GM21423 (cell line): ENCODE data around the gene RNF43.

ENCODE experiments used
- ATAC-seq: cut with Tn5 transposase; IDR thresholded peaks from one replicate; pipeline ENCODE4 v1.9.1; 2021; ENCODE audit warnings: mild to moderate bottlenecking, moderate library complexity; ENCODE audit not compliant: unreplicated experiment

The RNF43 gene

DNA sequence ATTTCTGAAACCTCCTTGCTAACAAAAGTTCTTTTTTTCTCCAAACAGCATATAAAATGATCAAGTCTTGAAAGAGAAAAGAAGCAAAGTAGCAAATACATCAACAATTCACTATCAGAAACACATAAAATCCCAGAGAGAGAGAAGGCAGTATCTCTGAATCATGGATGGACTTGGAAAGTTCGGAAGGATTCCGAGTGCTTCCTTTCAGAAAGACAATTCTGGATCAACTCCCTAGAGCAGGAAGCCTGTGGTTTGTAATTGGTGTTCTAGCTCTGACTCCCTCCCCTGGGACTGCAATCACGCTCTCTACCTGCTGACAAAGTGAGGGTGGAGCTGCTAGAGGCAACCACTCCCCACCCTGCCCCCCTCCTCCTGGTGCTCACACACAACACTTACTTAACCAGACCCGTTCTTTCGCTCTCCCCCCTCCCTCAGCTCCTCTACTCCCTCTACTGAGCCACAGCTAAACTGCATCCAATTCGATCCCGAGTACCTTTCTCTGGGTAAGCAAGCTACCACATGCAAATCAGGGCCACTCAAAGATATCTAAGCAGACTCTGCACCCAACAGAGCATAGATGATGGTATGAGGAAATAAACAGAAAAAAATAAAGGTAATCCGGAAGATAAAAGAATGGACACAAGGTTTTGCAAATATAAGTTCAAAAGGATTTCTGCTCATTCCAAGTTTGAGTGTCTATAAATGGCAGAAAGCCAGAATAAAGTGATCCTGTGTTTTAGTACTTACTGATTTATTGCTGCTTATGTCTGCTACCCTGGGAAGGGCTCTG lies at the start of gene RNF43:
TSS of gene RNF43 (minus strand) at position 235 of the 793 bp plus-strand sequence. CDS start 1,957 bp downstream, outside the sequence.
- ATAC-seq: peak; percentile 97

DNA sequence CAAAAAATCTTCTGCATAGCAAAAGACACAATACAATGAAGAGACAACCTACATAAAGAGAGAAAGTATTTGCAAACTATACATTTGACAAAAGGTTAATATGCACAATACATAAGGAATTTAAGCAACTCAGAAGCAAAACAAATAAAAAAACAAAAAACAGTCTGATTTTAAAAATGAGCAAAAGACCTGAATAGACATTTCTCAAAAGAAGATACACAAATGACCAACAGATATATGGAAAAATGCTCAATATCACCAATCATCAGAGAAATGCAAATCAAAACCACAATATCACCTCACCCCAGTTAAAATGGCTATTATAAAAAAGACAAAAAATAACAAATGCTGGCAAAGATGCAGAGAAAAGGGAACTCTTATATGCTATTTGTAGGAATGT lies 38.2 kb upstream of the RNF43 start:
- no peak for ATAC-seq

DNA sequence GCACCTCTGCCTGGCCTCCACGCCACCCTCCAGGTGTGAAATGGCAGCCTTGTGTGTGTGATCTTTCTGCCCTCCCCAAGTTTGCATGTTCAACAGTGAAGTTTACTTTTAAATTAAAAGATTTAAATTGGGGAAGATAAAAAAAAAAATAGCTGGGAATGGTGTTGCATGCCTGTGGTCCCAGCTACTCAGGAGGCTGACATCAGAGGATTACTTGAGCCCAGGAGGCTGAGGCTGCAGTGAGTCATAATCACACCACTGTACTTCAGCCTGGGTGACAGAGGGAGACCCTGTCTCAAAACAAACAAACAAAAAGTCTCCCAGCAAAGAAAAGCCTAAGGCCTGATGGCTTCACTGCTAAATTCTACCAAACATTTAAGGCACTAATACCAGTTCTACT lies 35.4 kb upstream of the RNF43 start:
- no peak for ATAC-seq

DNA sequence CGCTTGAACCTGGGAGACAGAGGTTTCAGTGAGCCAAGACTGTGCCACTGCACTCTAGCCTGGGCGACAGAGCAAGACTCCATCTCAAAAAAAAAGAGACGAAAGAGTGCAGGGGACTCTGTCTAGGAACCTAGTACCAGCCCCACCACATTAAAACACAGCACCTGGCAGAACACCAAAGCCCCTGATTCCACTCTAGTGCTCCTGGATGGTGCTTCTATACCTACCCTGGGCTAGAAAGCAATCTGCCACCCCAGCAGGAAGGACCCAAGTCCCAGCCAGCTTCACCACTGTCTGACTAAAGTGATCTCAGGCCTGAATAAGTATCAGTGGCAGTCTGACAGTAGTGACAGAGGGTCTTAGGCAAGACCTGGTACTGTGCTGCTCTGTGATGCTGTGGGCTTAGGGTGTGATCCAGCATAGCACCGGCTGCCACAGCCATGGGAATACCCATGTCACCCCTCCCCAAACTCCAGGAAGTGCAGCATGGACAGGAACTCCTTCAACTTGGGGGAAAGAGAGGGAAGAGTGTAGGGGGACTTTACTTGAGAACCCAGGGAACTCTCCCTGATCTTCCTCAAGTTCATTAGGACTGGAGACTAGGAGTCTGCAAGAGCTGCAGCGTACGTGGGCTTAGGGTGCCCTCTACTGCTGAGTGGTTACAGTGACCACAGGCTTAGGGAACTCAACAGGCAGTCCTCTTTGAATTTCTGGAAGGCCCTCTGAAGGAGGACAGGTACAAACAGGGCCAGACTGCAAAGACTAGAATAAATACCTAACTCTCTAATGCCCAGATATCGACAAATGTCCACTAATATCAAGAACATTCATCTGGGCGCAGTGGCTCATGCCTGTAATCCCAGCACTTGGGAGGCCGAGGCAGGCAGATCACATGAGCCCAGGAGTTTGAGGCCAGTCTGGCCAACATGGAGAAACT lies 30.0 kb upstream of the RNF43 start:
- no peak for ATAC-seq

DNA sequence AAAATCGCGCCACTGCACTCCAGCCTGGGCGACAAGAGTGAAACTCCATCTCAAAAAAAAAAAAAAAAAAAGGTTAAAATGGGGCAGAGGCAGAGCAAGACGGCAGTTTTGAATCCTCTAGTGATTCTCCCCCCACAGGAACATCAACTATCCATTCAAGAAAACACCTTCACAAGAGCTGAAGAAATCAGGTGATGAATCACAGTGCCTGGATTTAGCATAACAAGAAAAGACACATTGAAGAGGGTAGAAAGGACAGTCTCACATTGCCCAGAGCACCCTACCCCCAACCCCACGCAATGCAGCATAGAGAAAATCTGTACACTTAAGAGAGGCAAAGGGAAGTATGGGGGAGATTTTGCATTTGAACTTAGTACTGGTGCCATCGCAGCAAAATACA lies 28.8 kb upstream of the RNF43 start:
- no peak for ATAC-seq

DNA sequence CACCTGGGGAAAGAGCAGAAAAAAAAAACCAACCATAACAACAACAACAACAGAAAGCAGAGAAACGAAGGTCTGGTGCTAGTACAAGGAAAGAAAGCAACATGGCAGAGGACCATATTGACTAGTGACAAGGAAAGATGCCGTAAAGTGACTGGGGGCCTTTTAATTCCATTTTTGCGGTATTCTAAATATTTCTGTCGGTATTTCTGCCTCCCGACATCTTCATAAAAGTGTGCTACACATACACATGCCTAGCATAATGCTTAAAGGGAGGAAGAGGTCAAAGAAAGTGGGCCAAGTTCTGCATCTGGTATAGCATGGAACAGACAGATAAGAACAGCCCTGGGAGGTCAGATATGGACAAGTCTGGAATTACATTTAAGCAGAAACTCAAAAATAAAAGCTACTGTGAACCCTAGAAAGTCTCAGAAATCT lies 19.5 kb upstream of the RNF43 start:
- ATAC-seq: no peak

DNA sequence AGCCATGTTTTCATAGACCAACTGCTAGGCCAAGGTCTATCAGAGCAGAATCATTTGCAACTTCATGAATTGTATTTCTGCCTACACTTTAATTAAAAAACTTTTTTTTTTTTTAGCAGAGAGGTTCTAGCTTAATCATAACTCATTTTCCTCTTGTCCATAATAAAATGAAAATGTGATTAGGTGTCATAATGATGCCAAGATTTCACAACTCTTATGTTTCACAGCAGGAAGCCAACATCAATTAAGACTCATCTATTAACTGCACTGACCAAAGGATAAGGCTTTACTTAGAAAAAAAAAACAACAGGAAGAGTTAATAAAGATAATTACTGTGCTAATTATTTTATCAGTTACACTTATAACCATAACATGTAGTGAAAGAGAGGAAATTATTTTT lies 18.9 kb upstream of the RNF43 start:
- ATAC-seq: no peak

DNA sequence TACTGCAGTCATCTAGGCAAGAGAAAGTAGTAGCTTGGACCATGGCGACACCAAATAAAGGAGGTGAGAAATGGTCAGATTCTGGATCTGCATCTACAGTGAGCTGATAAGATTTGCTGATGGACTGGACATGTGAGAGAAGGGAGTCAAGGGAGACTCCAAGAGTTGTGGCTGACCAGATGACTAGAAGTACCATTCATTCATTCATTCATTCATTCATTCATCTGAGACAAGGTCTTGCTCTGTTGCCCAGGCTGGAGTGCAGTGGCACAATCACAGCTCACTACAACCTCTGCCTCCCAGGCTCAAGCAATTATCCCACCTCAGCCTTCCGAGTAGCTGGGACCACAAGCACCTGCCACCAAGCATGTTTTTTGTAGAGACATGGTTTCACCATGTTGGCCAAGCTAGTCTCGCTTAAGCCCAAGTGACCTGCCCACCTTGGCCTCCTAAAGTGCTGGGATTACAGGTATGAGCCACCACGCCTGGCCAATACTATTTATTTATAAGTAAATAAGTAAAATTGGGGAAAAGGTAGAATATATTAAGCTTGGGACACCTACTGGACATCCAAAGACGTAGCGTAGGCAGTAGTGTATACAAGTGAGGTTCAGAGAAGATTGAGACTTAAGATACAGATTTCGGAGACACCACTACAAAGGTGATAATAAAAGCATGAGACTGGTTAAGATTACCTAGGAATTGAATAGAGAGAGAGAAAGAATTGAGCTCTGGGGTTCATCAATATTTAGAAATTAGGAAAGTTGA lies 15.7 kb upstream of the RNF43 start:
- ATAC-seq: no peak

DNA sequence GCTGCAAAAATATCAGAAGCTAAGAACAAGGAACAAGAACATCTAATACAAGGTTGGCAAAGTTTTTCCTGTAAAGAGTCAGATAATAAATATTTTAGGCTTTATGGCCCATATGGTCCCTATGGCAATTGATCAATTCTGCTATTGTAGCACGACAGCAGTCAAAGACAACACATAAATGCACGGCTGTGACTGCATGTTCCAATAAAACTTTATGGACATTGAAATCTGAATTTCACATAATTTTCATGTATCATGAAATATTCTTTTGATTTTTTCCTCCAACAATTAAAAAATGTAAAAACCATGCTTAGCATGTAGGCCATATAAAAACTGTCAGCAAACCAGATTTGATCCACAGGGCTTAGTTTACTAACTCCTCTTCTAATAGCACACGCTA lies 10.5 kb upstream of the RNF43 start:
- no peak for ATAC-seq

DNA sequence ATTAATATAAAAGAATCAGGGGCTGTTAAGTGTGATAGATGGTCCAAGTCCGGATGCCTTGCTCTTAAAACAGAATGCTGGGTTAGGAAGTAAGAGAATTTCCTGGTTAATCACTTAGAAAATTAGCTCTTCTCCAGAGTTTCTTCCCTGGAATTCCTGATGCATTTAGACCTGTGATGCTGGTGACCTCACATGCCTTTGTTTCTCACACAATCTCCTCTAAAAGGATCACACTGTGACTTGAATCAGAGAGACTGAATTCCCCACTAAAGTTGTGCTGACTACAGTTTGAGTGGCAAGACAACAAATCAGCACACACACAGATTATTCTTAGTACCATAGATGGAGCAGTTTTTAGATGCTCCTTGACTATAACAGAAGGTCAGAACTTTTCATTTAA lies 4.4 kb upstream of the RNF43 start:
- no peak for ATAC-seq

DNA sequence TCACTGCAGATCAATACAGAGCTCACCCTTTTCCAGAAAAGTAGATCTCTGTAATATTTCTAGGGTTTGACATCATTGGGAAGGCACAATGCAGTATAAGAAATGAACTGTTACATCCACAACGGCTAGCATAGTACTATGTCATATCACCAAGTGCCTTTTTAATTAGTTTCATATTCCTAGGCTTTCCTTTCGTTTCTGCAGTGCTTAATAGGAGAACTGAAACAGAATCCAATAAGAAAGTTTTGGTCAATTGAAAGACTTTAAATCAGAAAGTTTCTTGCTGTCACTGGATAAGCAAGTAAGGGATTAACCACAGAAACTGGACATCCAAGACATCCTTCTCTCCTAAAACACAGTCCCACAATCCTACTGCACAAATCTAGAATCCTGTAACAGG lies 3.5 kb upstream of the RNF43 start:
- ATAC-seq: no peak

DNA sequence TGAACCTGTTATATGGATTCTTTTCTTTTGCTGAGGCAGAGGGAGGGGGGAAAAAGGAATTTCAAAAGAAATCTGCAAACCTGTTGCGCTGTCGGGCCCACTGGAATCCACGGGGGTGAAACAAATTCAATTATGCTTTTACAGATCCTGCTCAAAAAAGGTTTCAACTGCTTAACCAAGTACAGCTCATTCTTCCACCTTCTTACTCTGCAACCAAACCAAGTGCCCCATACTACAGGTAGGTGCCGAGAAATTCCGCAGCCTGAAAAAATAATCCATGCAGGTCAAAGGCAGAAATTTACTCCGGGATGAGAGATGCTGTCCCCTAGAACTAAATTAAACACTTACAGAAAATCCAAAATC lies 416 bp downstream of the RNF43 start:
- no peak for ATAC-seq

DNA sequence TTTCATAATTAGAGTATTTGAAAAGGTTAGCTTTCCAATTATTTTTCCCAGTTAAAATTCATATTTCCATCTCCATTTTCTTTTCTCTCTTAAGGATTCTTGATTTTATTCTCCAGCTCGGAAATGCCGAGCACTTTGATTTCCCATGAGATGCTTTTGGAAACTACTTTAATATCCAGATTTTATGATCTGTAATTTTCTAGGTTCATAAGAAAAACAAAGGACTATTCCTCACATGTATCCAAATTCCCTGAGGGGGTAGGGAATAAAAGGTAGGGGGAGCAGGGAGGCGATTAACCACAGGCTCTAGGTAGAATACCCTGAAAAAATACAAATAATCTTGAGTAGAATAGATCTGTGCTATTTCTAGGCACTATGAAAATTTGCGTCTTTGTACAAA lies 938 bp downstream of the RNF43 start:
- no peak for ATAC-seq

DNA sequence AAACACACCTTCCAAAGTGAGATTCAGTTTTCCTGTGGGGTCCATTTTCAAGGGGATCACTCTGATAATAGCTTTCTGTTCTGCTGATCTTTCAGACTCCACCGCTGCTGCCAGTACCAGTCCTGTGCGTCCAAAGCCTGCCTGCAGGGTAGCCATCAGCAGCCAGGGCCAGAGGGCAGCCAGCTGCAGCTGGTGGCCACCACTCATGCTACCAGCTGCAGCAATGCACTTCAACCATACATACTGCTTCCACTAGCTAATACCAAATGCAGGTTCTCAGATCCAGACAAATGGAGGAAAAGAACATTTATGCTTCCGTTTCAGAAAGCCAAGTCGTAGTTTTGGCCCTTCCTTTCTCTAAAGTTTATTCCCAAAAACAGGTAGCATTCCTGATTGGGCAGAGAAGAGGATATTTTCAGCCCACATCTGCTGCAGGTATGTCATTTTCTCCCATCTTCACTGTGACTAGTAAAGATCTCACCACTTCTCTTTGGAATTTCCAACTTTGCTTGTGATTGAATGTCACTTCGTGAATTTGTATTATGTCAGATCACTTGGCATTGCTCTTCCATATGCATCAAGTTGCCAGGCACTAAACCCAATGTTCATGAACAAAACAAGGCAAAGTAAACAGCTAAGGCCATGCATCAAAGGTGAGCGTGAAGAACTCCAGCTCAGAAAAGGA lies 1.8 kb downstream of the RNF43 start:
- ATAC-seq: no peak

DNA sequence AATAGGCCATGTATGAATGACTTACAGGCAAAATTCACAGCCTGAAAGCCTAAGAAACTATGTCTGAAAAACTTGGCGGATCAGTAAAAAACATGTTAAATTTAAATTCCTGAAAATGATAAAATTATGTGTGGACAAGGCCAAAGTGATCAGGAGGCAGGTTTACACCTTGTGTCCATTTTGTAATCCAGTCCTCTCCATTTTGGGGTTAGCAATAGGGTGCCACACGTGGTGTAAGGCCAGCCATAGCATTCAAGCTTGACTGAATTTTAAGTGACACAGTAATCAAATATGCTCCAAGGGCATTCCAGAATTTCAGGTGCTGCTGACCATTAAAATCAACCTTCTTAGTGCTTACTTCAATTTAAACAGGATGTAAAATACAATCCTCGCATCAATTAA lies 2.7 kb downstream of the RNF43 start:
- no peak for ATAC-seq

DNA sequence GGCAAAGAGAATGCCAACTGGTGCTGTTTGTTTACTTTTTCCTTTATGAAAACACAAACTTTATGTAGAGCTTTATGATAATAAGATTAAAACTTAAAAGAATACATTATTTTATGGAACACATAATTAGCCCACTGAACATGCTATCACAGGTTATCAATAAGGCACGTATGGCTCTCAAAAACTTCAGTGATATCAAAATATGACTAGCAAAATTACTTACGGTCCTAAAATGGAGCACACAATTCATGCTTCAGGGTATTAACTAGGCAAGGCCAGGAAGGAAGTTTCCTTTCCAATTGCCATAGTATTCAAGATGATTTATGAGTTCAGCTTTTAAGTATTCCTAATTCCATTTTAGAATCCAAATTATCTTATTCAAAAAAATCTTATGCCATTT lies 3.6 kb downstream of the RNF43 start:
- no peak for ATAC-seq

DNA sequence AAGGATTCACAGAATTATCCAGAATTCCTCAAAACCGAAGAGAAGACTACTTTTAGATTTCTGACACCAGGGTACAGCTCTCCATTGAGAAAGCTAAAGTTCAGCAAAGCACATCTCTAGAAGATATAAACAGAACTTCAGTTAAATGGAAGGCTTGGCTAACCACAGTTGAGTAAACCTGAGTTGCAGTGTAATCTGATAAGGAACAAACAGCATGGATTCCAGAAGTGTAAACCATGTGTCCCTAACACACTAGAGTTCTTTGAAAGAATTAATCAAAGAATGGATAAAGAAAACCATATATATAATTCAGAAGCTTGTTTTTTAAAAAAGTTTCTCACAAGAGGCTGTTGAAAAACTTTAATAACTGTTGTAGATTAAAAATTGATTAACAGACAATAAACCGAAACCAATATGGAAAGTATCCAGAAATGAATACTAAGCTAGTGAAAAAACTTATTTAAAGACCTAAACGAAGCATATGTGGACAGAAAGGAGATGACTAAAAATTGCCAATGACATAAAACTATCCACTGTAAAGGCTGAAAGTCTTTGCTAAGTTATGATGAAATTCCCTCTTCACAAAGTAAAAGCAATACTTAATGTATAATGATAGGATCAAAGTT lies 4.3 kb downstream of the RNF43 start:
- ATAC-seq: no peak

DNA sequence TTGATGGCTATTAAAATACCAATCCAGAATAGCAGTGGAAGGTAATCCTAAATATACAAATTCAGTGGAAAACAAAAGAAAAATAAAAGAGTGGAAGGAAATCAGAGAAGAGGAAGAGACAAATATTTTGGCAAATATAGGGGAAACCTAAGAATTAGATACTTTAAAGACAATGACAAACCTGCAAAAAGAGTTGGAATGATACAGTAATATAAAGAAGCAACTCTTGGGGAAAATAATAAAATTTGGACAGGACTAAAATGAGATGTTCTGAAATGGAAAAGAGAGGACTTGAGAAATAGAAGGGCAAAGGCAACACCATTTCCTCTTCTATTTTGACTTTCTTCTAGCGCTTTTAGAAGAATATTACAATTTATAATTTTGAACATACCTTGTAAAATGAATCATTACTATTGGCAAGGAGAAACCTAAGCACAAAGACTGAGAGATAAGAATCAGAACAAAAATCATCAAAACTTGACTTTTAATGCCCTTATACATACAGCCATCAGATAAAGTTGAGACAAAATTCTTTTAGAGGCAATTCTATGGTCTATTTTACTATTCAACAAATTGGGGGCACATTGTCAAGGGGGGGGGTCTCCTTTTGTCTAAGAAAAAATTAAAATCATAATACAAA lies 5.2 kb downstream of the RNF43 start:
- no peak for ATAC-seq

DNA sequence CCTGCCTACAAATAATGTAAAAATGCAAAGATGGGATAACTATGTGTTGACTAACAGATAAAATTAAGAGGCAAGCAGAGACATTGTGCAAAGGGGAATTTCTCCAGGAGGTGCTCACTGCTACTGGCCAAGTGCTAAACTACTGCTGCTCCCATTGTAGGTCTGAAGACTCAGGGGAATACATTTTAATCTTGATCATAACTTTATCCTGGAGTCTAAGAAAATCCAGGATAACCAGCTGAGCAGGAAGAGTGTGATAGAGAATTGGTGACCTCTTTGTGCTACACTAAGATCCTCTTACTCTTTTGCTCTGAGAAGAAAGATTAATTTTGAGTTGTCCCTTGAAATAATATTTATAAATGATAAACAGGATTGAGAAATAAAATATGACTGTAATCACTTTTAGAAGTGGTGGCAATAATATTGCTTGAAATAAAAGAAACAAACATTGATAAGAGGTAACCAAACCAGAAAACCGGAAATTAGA lies 5.9 kb downstream of the RNF43 start:
- ATAC-seq: no peak
